HEK293T (cell line): ENCODE data around the gene TXNL4A.
"Not testable (repeated sequence)": the region's sequence is repeated elsewhere in the genome, so short reads cannot be mapped to it uniquely, and the experiment has no call there.

Experiments used
- CTCF ChIA-PET: fragments of 350-600 bp; formaldehyde crosslinking; extraction: SDS; loops from one replicate; lab custom pipeline; 2021; ENCODE audit warnings: antibody characterized with exemption, inconsistent platforms; lab: Yijun Ruan, JAX
- POLR2A ChIA-PET: fragments of 350-600 bp; formaldehyde crosslinking; extraction: SDS; loops from one replicate; lab custom pipeline; 2020; ENCODE audit warnings: antibody characterized with exemption, inconsistent platforms; lab: Yijun Ruan, JAX
- DNase-seq: peaks from one replicate; pipeline ENCODE4 v3.0.0; 2012; ENCODE audit warnings: mixed read lengths; ENCODE audit errors: extremely low spot score
- ARNT ChIP-seq: fragments of 450-650 bp; IDR thresholded peaks from 2 replicates; pipeline ENCODE4 v1.6.1; 2017; ENCODE audit warnings: mild to moderate bottlenecking
- BHLHE40 ChIP-seq: fragments of 450-650 bp; IDR thresholded peaks from 2 replicates; pipeline ENCODE4 v1.6.1; 2016; ENCODE audit warnings: mild to moderate bottlenecking, moderate library complexity, borderline replicate concordance
- CTBP1 ChIP-seq: fragments of 450-650 bp; IDR thresholded peaks from 2 replicates; pipeline ENCODE4 v1.6.1; 2016; ENCODE audit warnings: borderline replicate concordance
- ELF4 ChIP-seq: fragments of 450-650 bp; IDR thresholded peaks from 2 replicates; pipeline ENCODE4 v1.6.1; 2017; ENCODE audit warnings: antibody characterized with exemption
- FOXA1 ChIP-seq: fragments of 450-650 bp; IDR thresholded peaks from 2 replicates; pipeline ENCODE4 v1.6.1; 2016; ENCODE audit warnings: mild to moderate bottlenecking
- FOXK2 ChIP-seq: fragments of 450-650 bp; IDR thresholded peaks from 2 replicates; pipeline ENCODE4 v1.6.1; 2016; ENCODE audit warnings: mild to moderate bottlenecking
- FOXM1 ChIP-seq: fragments of 450-650 bp; IDR thresholded peaks from 2 replicates; pipeline ENCODE4 v1.6.1; 2017; ENCODE audit warnings: mild to moderate bottlenecking, borderline replicate concordance
- HDGF ChIP-seq: fragments of 450-650 bp; IDR thresholded peaks from 2 replicates; pipeline ENCODE4 v1.6.1; 2017; ENCODE audit warnings: antibody characterized with exemption, borderline replicate concordance
- L3MBTL2 ChIP-seq: fragments of 450-650 bp; conservative IDR thresholded peaks from 2 replicates; pipeline ENCODE4 v1.6.1; 2016; ENCODE audit warnings: mild to moderate bottlenecking
- LEF1 ChIP-seq: fragments of 450-650 bp; IDR thresholded peaks from 2 replicates; pipeline ENCODE4 v1.6.1; 2017; ENCODE audit warnings: mild to moderate bottlenecking, borderline replicate concordance
- NFRKB ChIP-seq: fragments of 450-650 bp; IDR thresholded peaks from 2 replicates; pipeline ENCODE4 v1.6.1; 2016; ENCODE audit warnings: mild to moderate bottlenecking, moderate library complexity
- SP1 ChIP-seq: fragments of 450-650 bp; IDR thresholded peaks from 2 replicates; pipeline ENCODE4 v1.6.1; 2017
- SUZ12 ChIP-seq: fragments of 450-650 bp; IDR thresholded peaks from 2 replicates; pipeline ENCODE4 v1.6.1; 2016; ENCODE audit warnings: mild to moderate bottlenecking
- TARDBP ChIP-seq: fragments of 450-650 bp; IDR thresholded peaks from 2 replicates; pipeline ENCODE4 v1.6.1; 2016
- ZNF384 ChIP-seq: fragments of 450-650 bp; IDR thresholded peaks from 2 replicates; pipeline ENCODE4 v1.6.1; 2016
- TF ChIP-seq, protein P1 (sequence below): fragments of 450-650 bp; IDR thresholded peaks from 2 replicates; pipeline ENCODE4 v1.6.1; 2016

Gene TXNL4A

DNA sequence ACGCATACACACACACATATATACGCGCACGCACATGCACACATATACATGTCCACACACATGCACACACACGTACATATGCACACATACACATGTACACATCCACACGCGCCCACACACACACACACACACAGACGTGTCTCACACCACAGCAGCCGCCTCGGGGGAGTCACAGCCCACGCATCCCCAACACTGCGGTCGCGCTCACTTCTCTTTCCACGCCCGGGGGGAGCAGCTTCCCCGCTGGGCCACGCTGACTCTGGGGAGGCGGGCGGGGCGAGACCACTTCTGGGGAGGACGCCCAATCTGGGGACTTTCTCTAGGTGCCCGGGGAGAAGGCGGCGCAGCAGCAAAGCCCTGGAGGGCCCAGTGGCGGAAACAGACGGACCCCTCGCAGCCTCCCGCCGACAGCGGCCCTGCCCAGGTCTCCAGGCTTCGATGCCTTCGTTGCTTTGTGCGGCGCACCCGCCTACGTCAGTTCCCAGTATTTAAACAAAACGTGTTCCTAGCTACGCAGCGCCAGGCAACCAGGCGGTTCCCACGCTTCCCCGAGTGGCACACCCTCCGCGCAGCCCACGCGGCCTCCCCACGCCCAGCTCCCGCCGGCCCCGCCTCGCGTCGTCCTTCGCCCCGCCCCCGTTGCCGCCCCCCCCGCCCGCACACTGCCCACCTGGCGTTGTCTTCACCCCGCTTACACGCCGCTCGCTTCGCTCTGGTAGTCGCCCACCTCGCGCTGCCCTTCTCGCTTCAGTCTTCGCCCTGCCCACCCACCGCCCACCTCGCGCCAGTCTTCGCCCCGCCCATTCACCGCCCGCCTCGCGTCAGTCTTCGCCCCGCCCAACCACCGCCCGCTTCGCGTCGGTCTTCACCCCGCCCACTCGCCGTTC lies 45.1 kb upstream of the TXNL4A start:
- no peak for TF ChIP-seq SUZ12
- TF ChIP-seq FOXK2, result no peak
- TF ChIP-seq, protein P1, sequence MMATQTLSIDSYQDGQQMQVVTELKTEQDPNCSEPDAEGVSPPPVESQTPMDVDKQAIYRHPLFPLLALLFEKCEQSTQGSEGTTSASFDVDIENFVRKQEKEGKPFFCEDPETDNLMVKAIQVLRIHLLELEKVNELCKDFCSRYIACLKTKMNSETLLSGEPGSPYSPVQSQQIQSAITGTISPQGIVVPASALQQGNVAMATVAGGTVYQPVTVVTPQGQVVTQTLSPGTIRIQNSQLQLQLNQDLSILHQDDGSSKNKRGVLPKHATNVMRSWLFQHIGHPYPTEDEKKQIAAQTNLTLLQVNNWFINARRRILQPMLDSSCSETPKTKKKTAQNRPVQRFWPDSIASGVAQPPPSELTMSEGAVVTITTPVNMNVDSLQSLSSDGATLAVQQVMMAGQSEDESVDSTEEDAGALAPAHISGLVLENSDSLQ, result peak; percentile 54
- no peak for TF ChIP-seq FOXA1
- no peak for TF ChIP-seq ARNT
- no peak for TF ChIP-seq HDGF
- TF ChIP-seq SP1, result no peak; the same call in 1 of the 2 replicates
- TF ChIP-seq NFRKB, result no peak
- TF ChIP-seq LEF1, result no peak
- TF ChIP-seq TARDBP, result no peak
- TF ChIP-seq BHLHE40, result no peak
- TF ChIP-seq ZNF384, result no peak
- TF ChIP-seq CTBP1, result no peak
- no peak for TF ChIP-seq ELF4
- no peak for TF ChIP-seq FOXM1
- peak; percentile 75 for TF ChIP-seq L3MBTL2
- POLR2A ChIA-PET, result interaction anchor here (1.4 kb wide), 1 partner anchor 80 kb away, joined by 3 read pairs; no protein-coding TSS in a partner anchor
- no peak for DNase-seq
- CTCF ChIA-PET, result interaction anchor here (0.7 kb wide), 1 partner anchor 66 kb away, joined by 3 read pairs; no protein-coding TSS in a partner anchor

- no peak for DNase-seq
- TF ChIP-seq FOXM1 (no peak), SUZ12 (no peak), ELF4 (no peak), TARDBP (no peak), NFRKB (no peak), HDGF (no peak), BHLHE40 (no peak), FOXA1 (no peak), LEF1 (no peak), L3MBTL2 (no peak), ARNT (no peak)
- ChIA-PET CTCF (interaction anchor here (0.6 kb wide), 1 partner anchor 16 kb away, joined by 3 read pairs; no protein-coding TSS in a partner anchor), POLR2A (no interaction called here)
These were observed 41.3 kb upstream of the TXNL4A start for GRCh38 chr18:80029690-80030089.

- CTCF ChIA-PET, DNase-seq, POLR2A ChIA-PET: not testable (repeated sequence)
These were observed 39.4 kb upstream of the TXNL4A start for GRCh38 chr18:80027719-80028118.

- DNase-seq, result no peak
- TF ChIP-seq ELF4 (no peak), LEF1 (no peak), NFRKB (no peak), TARDBP (no peak), SUZ12 (no peak), FOXK2 (no peak), HDGF (no peak), ZNF384 (no peak), SP1 (no peak), L3MBTL2 (no peak)
- TF ChIP-seq, protein P1, result no peak
- CTCF ChIA-PET, result no interaction called here
- POLR2A ChIA-PET, result interaction anchor here (1.2 kb wide), 1 partner anchor 75 kb away, joined by 3 read pairs; the partner anchor contains the start of gene SLC66A2
These were observed 38.0 kb upstream of the TXNL4A start for GRCh38 chr18:80026363-80026762.

DNA sequence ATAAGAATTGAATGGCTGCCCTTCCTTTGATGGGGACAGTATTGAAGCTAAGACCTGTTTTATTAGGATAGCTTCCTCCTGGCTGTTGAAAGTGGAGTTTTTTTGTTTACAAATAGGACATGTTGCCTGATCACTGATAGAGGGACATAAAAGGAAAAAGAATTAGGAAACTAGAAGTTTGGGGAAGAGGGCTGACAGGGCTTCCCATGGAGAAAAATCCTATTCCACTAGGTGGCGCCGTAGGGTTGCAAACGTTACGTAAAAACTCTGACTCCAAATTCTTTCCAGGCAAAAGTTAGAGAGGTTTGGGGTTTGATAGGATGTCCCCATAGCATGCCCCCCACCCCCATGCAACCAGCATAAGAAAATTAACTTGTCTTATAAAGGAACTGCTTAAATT lies 34.8 kb upstream of the TXNL4A start:
- no peak for DNase-seq
- ChIA-PET POLR2A (no interaction called here), CTCF (no interaction called here)
- TF ChIP-seq SUZ12, result no peak
- TF ChIP-seq TARDBP, result no peak
- TF ChIP-seq ZNF384, result no peak

DNA sequence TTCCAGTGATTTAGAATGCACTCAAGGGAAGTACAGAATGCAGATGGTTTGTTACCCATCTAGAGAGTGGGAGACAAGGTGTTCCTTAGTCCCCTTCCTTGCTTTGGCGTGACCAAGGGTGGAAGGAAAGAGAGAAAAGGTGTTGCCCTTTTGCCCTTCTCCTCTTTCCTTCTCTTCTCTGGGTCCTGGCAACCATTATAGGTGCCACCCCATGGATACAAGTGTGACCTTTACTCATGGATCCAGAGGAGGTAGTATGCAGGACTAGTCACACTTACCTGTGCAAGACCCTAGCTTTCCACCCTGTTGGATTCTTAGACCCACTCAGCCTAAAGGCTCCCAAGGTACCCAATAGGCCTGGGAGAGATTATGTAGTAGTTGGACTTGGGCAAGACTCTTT lies 34.2 kb upstream of the TXNL4A start:
- TF ChIP-seq TARDBP, result no peak
- peak; percentile 16 for DNase-seq
- ChIA-PET CTCF (no interaction called here), POLR2A (no interaction called here)

DNA sequence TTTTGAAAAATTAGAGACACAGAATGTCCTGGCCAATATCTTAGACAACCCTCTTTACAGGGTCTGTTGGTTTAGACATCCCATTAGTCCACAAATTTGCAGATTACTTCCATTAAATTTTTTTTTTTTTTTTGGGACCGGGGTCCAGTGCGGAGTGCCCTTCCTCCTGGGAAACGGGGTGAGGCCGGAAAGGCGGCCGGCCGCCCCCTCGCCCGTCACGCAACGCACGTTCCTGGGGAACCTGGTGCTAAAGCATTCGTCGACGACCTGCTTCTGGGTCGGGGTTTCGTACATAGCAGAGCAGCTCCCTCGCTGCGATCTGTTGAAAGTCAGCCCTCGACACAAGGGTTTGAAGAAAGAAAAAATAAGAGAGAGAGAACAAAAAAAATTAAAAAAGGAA lies 24.4 kb upstream of the TXNL4A start:
- no peak for DNase-seq
- ChIA-PET POLR2A (no interaction called here), CTCF (no interaction called here)
- no peak for TF ChIP-seq HDGF
- no peak for TF ChIP-seq ARNT
- no peak for TF ChIP-seq BHLHE40
- TF ChIP-seq NFRKB, result no peak
- no peak for TF ChIP-seq FOXK2
- no peak for TF ChIP-seq ZNF384
- TF ChIP-seq CTBP1, result no peak

- DNase-seq, POLR2A ChIA-PET, CTCF ChIA-PET: not testable (repeated sequence)
These were observed 23.3 kb upstream of the TXNL4A start for GRCh38 chr18:80011496-80012137.
